GM21526 (cell line): ENCODE data around the gene FARS2.

Experiments
- ATAC-seq: cut with Tn5 transposase; IDR thresholded peaks from one replicate; pipeline ENCODE4 v1.9.1; 2021; ENCODE audit warnings: moderate library complexity; ENCODE audit not compliant: unreplicated experiment, low FRiP score

Gene FARS2

DNA sequence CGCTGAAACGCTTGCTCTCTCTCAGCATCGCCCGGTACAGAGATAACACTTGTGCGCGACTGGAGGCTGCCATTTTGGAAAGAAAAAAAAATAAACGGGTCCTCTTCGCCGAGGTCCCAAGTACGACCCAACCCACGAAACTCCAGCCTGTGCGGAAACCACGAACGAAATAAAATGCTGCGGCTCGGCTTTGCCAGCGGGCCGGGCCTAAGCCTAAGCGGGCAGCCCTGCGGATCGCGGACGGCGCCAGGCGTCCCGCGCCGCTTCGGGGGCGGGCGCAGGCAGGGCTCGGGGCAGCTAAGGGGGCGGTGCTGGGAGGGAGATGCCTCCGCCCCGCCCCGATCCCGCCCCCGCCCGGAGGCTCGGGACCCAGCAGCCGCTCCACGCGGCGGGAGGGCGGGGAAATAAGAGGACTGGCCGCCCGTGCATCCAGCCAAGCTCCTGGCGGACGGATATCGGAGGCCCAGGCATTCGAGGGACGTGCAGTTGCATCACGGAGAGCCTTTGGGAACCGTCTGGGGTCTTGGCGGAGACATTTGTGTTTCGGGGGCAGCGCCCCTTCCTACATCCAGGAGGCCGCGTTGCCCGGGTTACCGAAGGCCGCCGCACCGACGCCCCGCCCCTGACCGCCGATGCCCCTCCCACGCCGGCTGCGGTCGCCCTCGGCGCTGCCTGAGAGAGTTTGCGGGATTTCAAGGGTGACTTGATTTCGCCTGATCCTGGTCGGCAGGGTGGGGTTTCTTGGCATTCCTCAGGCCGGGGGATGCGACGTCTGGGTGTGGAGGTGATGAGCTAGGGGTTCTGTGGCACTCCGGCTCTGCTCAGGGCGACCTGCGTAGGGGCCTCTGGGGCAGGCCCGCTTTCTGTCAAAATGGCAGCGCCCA, at the start of gene FARS2, which contains the start of gene LYRM4:
Gene FARS2 (plus strand): TSS at position 853 of the 884 bp plus-strand sequence.
Gene LYRM4 (minus strand): TSS at position 290 of the 884 bp plus-strand sequence. CDS start 217 bp downstream, at position 73.
- ATAC-seq: peak; percentile 68

DNA sequence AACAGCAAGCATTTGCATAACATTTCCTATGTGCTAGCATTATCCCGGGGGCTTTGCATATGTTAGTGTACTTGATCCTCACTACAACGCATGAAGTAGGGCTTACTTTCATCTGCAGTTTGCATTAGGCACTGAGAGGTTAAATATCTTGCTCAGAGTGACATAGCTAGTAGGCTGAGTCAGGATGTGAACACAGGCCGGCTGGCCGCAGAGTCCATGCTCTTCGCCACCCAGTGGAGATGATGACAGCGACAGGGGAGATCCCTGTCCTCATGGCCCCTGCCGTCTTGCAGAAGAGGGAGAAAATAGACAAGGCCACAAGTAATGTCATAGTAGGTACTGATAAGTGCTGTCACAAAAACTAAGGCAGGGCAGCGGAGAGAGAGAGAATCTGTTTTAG, 47.5 kb upstream of the FARS2 start:
- ATAC-seq: no peak

DNA sequence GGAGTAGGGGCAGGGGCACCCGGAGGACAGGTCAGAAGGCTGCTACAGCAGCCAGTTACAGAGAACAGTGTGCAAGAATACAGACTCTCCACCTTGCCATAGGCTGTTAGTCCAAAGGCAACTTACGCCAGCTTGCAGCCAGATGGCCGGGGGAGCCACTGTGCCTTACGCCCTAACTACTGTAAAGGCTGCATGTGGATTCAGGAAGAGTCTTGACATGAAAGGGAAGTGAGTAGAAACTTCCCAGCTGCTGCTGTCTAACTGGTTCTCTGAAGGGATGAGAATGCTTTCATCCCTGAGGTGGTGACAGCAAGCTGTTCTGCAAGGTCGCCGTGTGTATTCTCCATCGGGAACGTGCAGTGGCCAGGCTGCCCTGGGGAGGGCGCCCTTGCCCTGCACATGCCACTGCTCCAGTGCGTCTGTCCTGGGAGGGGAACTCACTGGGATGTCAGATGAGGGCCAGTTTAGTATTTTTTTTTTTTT, 46.7 kb upstream of the FARS2 start:
- ATAC-seq: no peak

DNA sequence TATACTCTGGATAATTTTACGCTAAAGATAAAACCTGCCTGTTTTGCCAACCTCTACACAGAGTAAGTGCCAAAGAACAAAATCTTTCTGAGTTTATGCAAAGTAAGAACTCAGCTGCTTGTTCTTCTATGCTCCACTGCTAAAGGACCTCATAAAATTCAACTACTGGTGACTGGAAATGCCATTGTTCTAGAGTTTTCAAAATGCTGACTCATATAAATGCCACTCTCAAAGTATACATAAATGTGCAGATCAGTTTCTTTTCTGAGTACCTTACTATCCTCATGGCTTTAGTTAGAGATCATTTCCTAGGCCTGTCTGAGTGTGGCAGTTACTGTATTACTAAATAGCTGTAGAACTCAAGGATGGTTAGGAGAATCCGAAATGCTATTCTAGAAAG, 46.2 kb upstream of the FARS2 start:
- no peak for ATAC-seq

DNA sequence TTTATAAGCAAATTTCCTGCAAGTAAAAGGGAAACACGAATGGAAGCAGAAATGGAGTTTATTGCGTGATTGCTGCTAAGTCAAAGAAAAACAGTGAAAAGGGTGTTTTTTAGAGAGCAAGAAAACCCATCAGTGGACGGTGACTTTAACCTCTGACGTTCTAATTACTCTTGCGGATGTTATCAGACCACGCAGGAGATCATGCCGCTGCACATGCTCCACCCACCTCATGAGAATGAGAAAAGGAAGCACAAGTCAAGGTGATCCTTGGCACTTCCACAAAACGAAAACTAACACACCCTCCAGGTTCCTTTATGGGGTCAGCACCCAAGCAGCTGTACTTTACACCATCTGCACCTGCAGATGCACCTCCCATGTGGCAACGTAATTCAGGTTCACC, 45.5 kb upstream of the FARS2 start:
- ATAC-seq: no peak

DNA sequence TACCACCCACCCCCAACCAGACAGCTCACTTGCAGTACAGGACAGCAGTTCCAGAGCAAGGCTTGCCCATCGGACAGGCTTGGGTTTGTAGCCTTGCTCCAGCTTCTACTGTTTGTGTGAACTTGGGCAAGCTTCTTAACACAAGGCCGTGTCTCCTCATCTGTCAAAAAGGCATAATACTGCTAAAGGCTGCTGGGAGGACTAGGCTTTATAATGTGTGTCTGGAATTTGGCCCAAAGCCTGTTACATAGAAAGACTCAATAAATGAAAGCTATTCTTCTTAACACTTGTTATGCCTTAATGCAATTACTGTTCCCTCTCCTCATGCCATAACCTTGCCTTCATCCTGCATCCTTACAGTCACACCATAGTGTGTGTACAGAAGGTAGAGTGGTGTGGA, 44.0 kb upstream of the FARS2 start:
- ATAC-seq: no peak

DNA sequence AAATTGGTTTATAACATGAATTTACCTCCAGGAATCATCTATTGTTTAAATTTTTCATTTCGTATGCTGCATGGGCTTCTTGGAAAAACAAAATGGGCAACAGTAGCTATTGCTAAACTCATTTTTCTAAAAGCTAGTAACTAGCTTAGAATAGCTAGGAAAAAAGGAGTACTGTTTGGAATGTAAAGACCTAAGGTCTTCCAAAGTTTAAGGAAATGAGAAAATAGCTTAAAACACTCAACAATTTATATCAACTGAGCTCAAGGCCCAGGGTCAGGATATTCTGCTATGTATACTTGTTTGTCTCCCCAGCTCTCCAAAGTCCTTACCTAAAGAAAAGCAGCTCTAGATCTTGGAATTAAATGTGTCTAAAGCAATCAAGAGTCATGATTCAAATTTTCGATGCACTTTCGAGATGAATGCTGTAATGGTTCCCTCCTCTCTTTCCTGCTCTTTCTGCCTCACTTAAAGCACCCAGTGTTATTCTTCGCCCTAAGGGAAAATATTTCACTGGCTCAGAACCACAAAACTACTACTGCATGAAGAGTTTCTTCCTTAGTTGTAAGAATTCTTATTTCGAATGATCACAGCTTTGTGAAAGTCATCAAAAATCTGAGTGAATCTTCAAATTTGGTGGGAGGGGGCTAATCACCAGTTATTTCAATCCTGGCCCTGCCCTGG, 42.2 kb upstream of the FARS2 start:
- no peak for ATAC-seq

DNA sequence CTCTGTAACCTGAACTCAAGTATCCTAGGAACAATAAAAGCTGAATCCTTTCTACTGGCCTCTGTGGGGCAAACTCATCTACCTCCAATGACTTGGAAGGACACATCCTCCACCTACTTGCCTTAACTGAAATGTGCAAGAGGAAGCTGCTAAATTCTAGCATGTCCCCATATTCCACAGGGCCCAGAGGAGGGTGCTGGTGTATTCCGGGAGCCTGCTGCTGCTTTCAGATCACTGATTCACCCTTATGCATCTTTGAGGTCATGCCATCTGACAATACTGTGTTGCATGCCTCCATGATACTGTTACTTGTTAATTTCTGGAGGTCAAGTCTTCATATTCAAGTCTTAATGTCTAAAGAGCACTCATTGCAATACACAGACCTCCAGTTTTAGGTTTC, 40.9 kb upstream of the FARS2 start:
- ATAC-seq: no peak

DNA sequence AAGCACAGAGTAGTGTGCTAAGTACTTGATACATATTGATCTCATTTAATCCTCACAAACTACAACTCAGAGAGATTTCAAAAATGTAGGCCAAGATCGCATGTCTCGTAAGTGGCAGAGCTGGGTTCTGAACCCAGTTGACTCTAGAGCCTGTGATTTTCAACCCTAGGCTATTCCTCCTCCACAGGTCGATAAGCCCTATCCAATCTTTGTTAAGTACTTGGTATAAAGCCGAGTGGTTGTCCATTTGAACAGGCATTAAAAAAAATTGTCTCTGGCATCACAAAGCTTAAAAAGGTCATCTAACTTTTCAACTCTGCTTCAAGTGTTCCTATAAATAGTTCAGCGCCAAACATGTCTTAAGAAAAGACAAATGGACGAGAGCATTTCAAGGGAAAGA, 38.0 kb upstream of the FARS2 start:
- no peak for ATAC-seq

DNA sequence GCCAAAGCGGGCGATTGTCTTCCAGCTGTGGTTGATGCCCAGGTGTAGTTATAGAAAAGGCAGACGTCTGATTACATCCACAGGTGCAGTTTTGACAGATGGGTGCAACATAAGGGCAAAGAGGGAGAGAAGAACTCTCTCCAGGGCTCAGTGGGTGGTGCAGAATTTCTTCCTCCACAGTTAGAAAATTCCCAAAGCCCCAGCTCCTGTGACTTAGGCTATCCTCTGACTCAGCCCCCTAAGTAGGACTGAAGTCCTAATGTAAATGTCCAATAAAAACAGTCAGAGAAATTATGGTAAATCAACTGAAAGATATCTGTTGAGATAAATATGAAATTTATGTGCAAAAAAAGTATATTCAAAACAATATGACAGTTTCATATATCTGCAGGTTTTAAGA, 32.0 kb upstream of the FARS2 start:
- ATAC-seq: no peak

DNA sequence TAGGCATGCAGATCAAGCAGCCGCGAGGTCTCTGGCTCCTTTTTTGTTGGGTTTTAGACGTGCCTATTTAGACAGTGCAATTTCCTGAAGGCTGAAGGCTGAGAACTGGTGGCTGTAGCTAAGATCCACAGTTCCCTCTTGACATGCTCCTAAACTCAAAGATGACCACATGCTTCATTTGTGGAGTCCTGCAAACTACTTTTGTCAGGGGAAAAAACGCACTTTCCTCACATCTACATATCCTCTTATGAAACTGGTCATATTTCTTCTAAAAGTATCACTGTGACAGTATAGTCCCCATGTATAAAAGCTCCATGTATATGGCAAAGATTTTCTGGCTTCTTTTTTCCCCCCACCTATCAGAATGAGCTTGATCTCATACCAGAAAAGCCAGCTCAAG, 31.2 kb upstream of the FARS2 start:
- ATAC-seq: no peak

DNA sequence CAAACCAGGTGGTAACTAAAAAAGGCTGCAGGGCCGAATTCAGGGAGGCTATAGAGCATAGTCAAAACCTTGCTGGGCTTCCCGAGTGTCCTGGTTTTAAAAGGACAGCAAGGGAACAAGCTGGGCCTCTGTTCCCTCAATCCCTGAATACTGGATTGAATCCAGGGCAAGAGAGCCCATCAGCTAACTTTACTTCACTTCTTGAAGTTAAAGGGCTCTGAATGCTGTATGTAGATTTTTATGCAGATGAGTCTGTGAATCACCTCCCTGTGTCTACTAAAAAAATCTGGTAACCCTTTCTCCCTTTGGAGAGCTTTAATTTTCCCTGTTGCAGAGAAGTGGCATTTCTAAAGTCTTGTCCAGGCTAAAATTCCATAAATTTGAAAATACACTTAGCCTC, 30.0 kb upstream of the FARS2 start:
- no peak for ATAC-seq

DNA sequence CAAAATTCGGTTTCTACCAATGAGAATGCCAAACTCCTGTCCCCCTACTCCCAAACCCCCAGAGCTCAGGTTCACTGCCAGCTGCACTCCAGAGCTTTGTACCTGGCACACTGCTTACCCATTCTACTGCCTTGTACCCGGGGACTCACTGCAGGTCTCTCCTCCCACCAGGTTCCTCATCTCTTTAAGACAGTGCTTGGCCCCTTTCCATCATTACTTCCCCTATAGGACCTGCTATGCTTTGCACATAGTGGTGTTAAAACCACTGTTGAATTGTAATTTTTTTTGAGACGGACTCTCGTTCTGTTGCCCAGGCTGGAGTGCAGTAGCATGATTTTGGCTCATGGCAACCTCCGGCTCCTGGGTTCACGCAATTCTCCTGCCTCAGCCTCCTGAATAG, 26.4 kb upstream of the FARS2 start:
- no peak for ATAC-seq

DNA sequence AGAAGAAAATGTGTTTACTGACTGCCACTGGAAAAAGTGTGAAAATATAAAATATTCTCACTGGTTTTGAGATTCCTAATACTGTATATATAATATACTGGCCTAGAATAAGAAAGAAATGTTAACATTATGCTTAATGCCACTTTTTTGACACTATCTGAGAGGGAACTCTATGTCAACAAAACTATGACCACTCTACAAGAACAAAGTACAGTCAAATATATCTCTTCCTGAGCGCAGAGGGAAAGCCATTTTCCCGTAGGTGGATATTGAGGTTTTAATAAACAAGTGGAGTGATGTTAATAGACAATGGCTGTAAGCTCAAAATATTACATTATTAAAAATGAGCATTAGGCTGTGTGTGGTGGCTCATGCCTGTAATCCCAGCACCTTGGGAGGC, 25.5 kb upstream of the FARS2 start:
- no peak for ATAC-seq

DNA sequence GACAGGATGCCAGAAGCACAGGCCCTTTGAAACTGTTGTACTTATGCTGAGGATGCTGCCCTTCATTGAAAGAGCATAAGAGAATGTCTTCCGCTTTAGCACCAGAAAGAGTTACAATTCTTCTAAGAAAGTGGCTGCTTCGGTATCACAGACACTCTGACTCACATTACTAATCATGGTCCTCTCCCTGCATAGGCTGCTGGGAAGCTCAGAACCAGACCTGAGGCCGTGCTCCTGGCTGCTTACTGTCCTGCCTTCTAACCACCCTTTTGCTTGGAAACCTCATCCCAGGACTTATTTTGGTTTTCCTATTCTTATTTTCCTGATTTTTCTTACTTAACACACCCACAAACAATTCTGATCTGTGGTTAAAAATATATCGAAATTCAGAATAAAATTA, 23.5 kb upstream of the FARS2 start:
- no peak for ATAC-seq

DNA sequence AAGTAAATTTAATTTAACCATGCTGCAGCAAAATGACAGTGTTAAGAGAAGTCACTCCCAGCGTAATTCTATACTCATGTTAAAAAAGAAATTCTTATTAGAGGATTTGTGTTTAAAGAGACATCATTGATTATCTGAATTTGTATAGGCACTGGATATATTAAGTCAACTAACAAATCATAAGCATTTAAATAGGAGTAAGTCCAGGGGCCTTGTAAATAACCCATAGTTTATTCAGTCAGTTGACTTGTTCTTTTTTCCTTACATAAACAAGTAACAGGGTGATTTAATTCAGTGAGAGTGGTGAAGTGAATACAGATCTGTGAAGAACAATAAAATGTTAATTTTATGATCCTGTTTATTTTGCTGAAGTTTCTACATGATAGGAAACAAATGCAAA, 23.0 kb upstream of the FARS2 start:
- ATAC-seq: no peak

DNA sequence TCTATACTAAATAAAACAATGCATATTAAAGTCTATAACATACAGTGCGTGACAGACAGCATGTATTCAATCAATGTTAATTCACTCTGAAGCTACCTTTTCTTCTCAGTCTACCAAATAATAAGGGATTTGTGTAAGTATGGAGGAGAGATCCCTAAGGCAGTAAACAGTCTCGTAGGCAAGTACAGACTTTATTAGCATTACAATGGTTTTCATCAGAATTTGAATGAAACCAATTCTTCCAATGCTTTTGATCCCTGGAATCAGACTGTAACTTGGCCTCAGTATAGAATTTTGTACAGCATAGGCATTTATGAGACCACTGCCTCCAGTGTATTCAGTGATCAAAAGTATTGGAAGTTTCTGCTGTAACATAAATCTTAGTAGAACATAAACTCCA, 20.1 kb upstream of the FARS2 start:
- no peak for ATAC-seq

DNA sequence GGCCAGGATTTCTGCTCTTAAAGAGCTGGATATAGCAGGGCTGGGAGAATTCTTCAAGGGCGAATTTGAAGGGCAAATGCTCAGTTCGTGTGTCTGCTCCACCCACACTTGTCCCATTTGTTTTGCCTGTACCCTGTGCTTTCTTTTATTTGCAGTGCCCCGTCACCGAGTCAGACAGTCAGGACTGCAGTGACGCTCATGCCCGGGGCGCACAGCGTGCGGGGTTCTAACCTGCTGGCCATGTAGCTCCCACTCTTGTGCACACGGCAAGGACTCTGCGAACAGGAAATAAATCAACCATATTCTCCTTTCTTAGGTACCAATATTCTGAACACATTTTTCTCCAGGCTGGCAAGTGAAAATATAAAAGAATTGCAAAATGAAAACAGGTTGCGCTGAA, 18.2 kb upstream of the FARS2 start:
- no peak for ATAC-seq

DNA sequence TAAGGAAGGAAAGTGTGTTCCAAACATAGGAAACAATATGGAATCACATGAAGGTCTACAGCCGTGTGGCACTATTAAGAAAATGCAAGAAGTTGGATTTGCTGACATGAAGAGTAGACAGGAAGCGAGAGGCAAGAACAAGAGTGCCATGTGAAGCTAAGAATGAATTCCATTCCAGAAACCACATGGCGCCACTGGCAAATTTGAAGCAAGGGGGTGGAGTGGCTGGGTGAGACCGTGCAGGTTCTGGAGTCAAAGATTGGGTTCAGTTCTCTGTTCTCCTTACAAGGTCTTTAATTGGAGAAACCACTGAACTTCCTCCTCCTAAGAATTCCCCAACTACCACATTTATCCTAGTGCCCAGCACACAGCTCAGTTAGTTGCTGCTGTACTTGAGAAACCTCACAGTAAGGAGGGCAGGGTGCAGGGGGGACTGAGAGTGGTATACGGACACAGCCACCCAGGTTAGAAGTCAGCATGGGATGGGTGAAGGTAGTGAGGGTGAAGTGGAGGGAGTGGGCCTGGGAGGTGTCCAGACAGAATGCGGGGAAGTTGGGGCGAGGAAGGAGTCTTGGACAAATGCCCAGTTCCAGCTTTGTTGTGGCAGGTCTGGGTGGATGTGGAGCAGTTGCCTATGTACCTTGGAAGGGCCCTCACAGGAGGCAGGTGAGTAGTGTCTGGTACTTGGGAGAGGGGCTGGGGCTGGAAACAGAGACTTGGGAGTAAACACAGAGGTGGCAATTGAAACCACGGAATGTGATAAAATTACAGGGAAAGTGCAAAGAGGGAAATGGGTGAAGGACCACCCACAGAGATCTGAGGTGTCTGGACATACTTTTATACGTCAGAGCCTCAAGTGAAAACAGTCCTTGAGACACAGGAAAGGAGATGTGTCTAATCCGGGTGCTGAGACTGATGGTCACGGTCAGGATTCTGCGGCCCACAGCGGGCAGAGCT, 14.9 kb upstream of the FARS2 start:
- no peak for ATAC-seq

DNA sequence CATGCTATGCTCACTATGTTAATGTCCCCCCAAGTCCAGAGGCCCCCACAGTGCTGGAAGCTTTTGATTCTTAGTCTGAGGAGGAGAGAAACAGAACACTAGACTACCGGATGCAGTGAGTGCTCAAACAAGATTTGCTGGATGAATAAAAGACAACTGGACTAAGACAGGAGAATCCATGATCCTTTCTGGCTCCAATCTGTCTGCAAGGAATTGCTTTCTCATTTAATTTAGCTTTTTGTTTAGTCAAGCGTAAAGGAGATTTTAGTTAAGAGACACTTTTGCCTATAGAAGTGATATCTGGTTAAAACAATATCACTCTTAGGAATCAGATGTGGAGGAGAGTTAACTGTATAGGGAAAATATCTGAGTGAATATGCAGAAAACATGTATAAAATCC, 14.1 kb upstream of the FARS2 start:
- ATAC-seq: no peak
